Lower lobe of right lung (tissue), 2 donors: ENCODE data around the gene S100A4. TPM values are rescaled to one million over a fixed set of nuclear protein-coding genes. Genes with fewer than 3 reads are reported as not detected.

Source experiments
- ATAC-seq, 2 donors: fragments of 200-7000 bp; cut with Tn5 transposase; one replicate each; pipeline ENCODE4 v1.9.1; 2020 to 2022; ENCODE audit warnings: mild to moderate bottlenecking in 2 of 2, moderate library complexity in 2 of 2
- DNase-seq: peaks from one replicate; pipeline ENCODE4 v3.0.0-alpha.2; 2020
- H3K27ac ChIP-seq: fragments of 200-600 bp; one replicate; pipeline ENCODE4 v1.8.0; 2022
- H3K27me3 ChIP-seq: fragments of 200-600 bp; one replicate; pipeline ENCODE4 v1.8.0; 2022; ENCODE audit warnings: low read depth
- H3K36me3 ChIP-seq: fragments of 200-600 bp; one replicate; pipeline ENCODE4 v1.8.0; 2022; ENCODE audit warnings: mild to moderate bottlenecking
- H3K4me1 ChIP-seq: fragments of 200-600 bp; one replicate; pipeline ENCODE4 v1.8.0; 2022
- H3K4me3 ChIP-seq: fragments of 200-600 bp; one replicate; pipeline ENCODE4 v1.8.0; 2022; ENCODE audit warnings: mild to moderate bottlenecking
- H3K9me3 ChIP-seq: fragments of 200-600 bp; one replicate; pipeline ENCODE4 v1.8.0; 2022
- intact Hi-C: fragments of 100-400 bp; cut with DNase I; formaldehyde crosslinking; loops from one replicate; pipeline ENCODE4 v1.11.0; 2022
- total RNA-seq: library from RNA; stranded (reverse); fragmentation: NEBNext Ultra II Directional; extraction: Animal tissue kit (Norgen Biotek cat#: 25700); gene quantifications from one replicate; pipeline ENCODE4 v1.2.1, GENCODE V29; 2021
- TF ChIP-seq, protein P1 (sequence below): fragments of 200-600 bp; IDR thresholded peaks from one replicate; pipeline ENCODE4 v1.8.0; 2022; ENCODE audit warnings: antibody characterized with exemption, mild to moderate bottlenecking
- donor health status: DM: no; HTN: yes; CAD: no; lungs with severe emphysema.

S100A4 gene
- total RNA-seq, 1 donor from 2014 or later: 600 TPM

GRCh38 chr1:153560771-153561465 is 15.3 kb upstream of the S100A4 start:
- Histone ChIP-seq H3K4me3 (no peak overlapping the region), H3K27ac (peak overlapping the region; percentile 20), H3K4me1 (peaks cover 12% of the 10 kb centered on the region), H3K9me3 (no peaks in the 10 kb centered on the region), H3K27me3 (no peaks in the 10 kb centered on the region), H3K36me3 (no peaks in the 10 kb centered on the region)
- no peak for DNase-seq
- TF ChIP-seq, protein P1, sequence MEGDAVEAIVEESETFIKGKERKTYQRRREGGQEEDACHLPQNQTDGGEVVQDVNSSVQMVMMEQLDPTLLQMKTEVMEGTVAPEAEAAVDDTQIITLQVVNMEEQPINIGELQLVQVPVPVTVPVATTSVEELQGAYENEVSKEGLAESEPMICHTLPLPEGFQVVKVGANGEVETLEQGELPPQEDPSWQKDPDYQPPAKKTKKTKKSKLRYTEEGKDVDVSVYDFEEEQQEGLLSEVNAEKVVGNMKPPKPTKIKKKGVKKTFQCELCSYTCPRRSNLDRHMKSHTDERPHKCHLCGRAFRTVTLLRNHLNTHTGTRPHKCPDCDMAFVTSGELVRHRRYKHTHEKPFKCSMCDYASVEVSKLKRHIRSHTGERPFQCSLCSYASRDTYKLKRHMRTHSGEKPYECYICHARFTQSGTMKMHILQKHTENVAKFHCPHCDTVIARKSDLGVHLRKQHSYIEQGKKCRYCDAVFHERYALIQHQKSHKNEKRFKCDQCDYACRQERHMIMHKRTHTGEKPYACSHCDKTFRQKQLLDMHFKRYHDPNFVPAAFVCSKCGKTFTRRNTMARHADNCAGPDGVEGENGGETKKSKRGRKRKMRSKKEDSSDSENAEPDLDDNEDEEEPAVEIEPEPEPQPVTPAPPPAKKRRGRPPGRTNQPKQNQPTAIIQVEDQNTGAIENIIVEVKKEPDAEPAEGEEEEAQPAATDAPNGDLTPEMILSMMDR: no peak
- ATAC-seq: no peak
- intact Hi-C loops: loop anchor here (10.0 kb wide), 1 partner anchor 46 kb away; no protein-coding TSS in a partner anchor

DNA sequence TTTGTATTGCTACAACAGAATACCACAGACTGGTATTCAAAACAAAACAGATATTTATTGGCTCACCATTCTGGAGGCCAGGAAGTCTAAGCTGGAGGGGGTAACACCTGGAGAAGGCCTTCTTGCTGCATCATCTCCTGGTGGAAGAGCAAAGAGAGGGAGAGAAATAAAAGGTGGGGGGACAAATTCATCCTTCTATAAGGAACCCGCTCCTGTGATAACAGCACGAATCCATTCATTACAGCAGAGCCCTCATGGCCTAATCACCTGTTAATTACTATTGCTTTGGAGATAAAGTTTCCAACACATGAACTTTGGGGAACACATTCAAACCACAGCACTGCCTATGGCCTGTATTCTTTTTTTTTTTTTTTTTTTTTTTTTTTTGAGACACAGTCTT is 14.6 kb upstream of the S100A4 start:
- TF ChIP-seq, protein P1: no peak
- Histone ChIP-seq H3K27ac (peak overlapping the region; percentile 20), H3K36me3 (no peaks in the 10 kb centered on the region), H3K4me1 (peaks cover 5% of the 10 kb centered on the region), H3K9me3 (no peaks in the 10 kb centered on the region), H3K4me3 (no peak overlapping the region), H3K27me3 (no peaks in the 10 kb centered on the region)
- DNase-seq (no peak), ATAC-seq (no peak)
- intact Hi-C loops: loop anchor here (10.0 kb wide), 1 partner anchor 45 kb away; no protein-coding TSS in a partner anchor

GRCh38 chr1:153557877-153558276 is 12.3 kb upstream of the S100A4 start:
- TF ChIP-seq, protein P1: no peak
- H3K4me3 ChIP-seq: no peak overlapping the region
- ATAC-seq: no peak
- H3K4me1 ChIP-seq: peaks cover 21% of the 10 kb centered on the region
- H3K27me3 ChIP-seq: no peaks in the 10 kb centered on the region
- no peaks in the 10 kb centered on the region for H3K36me3 ChIP-seq
- no peak overlapping the region for H3K27ac ChIP-seq
- H3K9me3 ChIP-seq: no peaks in the 10 kb centered on the region
- no peak for DNase-seq
- intact Hi-C loops: no loop called here

DNA sequence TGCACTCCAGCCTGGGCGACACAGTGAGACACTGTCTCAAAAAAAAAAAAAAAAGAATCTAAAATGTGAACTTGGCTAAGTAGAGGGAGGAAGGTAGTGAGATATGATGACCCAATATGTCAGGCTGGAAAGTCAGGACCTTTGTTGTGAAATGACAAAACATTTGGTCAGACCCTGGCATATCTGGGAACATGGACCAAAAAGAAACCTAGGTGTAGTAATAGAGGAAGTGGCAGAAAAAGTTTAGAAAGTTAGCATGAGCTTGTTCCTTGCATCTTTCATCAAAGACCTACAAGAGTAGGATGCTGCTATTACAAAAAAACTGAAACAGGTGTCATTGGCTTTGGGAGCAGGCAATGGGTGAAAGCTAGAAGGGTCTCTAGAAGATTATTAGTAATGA is 10.7 kb upstream of the S100A4 start:
- intact Hi-C loops: no loop called here
- H3K9me3 ChIP-seq: no peaks in the 10 kb centered on the region
- no peaks in the 10 kb centered on the region for H3K27me3 ChIP-seq
- H3K4me3 ChIP-seq: no peak overlapping the region
- H3K4me1 ChIP-seq: peaks cover 24% of the 10 kb centered on the region
- DNase-seq (no peak), ATAC-seq (no peak)
- TF ChIP-seq, protein P1: no peak
- H3K36me3 ChIP-seq: no peaks in the 10 kb centered on the region
- no peak overlapping the region for H3K27ac ChIP-seq

GRCh38 chr1:153553830-153554541 is 8.4 kb upstream of the S100A4 start:
- no peak for ATAC-seq
- H3K27me3 ChIP-seq: no peaks in the 10 kb centered on the region
- TF ChIP-seq, protein P1: no peak
- peak overlapping the region; percentile 47 for H3K27ac ChIP-seq
- H3K9me3 ChIP-seq: no peaks in the 10 kb centered on the region
- no peak for DNase-seq
- no peak overlapping the region for H3K4me3 ChIP-seq
- H3K36me3 ChIP-seq: no peaks in the 10 kb centered on the region
- intact Hi-C loops: no loop called here
- peaks cover 41% of the 10 kb centered on the region for H3K4me1 ChIP-seq
